Activated T-cell treated with anti-CD3 and anti-CD28 coated beads, Interleukin-2, amount 50 U/mL, for 72 hours (primary cell): Measurements from ENCODE around the gene NHLH2. TPM values are rescaled to one million over a fixed set of nuclear protein-coding genes. Genes with fewer than 3 reads are reported as not detected.

ENCODE experiments used
- ATAC-seq, 2 donors: fragments of 150-1000 bp; cut with Tn5 transposase; replicated peaks in 1 of 2; 2 replicates each; pipeline ENCODE4 v1.10.0; 2021; ENCODE audit warnings: moderate library complexity in 2 of 2, mild to moderate bottlenecking in 1 of 2
- DNase-seq, 2 donors: peaks; one replicate each; pipeline ENCODE4 v3.0.0; 2021 to 2022; ENCODE audit warnings: mixed read lengths in 1 of 2
- H3K27ac Mint-ChIP-seq: one replicate; pipeline ENCODE4 v1.8.0; 2022; ENCODE audit warnings: mild to moderate bottlenecking, moderate library complexity, mixed read lengths
- H3K27me3 Mint-ChIP-seq: one replicate; pipeline ENCODE4 v1.8.0; 2022; ENCODE audit warnings: low read depth, mixed read lengths
- H3K36me3 Mint-ChIP-seq, 2 donors: one replicate each; pipeline ENCODE4 v1.8.0; 2022; ENCODE audit warnings: mixed read lengths in 2 of 2, mild to moderate bottlenecking in 1 of 2; ENCODE audit not compliant: insufficient read depth in 2 of 2
- H3K4me1 Mint-ChIP-seq: one replicate; pipeline ENCODE4 v1.8.0; 2022; ENCODE audit warnings: low read depth, mixed read lengths
- H3K4me3 Mint-ChIP-seq, 2 donors: one replicate each; pipeline ENCODE4 v1.8.0; 2022; ENCODE audit warnings: mild to moderate bottlenecking in 2 of 2, mixed read lengths in 2 of 2, moderate library complexity in 2 of 2
- H3K9me3 Mint-ChIP-seq, 2 donors: one replicate each; pipeline ENCODE4 v1.8.0; 2022; ENCODE audit warnings: mixed read lengths in 2 of 2
- total RNA-seq, 2 donors: library from RNA; stranded (reverse); gene quantifications; one replicate each; pipeline ENCODE4 v1.2.3, GENCODE V29; 2022

NHLH2 gene
- total RNA-seq, 2 donors from 2014 or later = 0.10 TPM; not detected in 1

DNA sequence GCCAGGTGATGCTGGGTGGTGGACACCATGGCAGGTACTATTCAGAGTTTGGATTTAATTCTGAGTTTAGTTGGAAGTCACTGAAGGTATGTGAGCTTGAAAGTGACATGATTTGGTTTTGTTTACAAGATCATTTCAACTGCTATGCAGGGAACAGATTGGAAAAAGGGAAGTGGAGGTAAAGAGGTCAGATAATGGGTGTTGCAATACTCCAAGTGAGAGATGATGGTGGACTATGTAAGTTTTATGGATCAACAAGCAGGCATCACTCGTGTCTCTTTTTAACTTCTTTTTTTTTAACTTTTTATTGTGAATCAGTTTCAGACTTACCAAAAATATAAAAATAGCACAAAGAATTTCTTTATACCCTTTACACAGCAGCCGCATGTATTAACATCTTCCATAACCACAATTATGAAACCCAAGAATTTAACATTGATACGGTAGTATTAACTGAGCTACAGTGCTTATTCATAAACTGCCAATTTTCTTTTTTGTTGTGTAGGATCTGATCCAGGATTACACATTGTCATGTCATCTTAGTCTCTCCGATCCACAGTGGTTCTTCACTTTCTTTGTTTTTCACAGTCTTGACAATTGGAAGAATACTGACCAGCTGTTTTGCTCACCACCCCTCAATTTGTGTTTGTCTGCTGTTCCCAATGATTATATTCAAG is 24.9 kb upstream of the NHLH2 start:
- H3K27ac Mint-ChIP-seq = no peak overlapping the region
- no peaks in the 10 kb centered on the region for H3K9me3 Mint-ChIP-seq
- H3K4me1 Mint-ChIP-seq = no peaks in the 10 kb centered on the region
- DNase-seq = no peak
- H3K36me3 Mint-ChIP-seq = no peaks in the 10 kb centered on the region
- H3K27me3 Mint-ChIP-seq = peaks cover 26% of the 10 kb centered on the region
- no peak for ATAC-seq
- no peak overlapping the region for H3K4me3 Mint-ChIP-seq

DNA sequence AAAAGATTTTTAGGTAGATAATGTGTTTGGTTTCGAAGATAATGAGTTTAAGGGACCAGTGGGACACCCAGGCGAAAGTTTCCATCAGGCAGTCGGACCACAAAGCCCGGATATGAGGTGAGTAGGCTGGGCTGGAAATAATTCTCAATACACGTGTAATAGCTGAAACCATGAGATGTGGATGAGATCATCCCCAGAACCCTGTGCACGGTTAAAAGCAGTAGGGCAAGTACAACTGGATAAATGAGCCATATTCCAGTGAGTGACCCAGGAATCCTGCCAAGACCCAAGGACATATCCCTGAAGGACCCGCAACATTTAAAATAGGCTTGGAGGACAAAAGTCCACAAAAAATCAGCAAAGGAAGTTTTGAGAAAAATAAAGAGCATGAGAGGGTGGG is 21.5 kb upstream of the NHLH2 start:
- Mint-ChIP-seq H3K27me3 (peaks cover 30% of the 10 kb centered on the region), H3K27ac (no peak overlapping the region), H3K4me3 (no peak overlapping the region), H3K36me3 (no peaks in the 10 kb centered on the region), H3K9me3 (no peaks in the 10 kb centered on the region), H3K4me1 (no peaks in the 10 kb centered on the region)
- ATAC-seq = no peak
- DNase-seq = no peak

DNA sequence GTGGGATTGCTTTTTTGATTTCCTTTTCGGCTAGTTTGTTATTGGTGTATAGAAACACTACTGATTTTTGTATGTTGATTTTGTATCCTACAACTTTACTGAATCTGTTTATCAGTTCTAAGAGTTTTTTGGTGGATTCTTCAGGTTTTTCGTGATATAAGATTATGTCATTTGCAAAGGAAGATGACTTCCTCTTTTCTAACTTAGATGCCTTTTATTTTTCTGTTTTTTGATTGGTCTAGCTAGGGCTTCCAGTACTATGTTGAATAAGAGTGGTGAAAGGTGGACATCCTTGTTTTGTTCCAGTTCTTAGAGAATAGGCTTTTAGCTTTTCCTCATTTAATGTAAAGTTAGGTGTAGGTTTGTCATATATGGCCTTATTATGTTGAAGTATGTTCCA is 13.1 kb upstream of the NHLH2 start:
- peaks cover 47% of the 10 kb centered on the region for H3K27me3 Mint-ChIP-seq

DNA sequence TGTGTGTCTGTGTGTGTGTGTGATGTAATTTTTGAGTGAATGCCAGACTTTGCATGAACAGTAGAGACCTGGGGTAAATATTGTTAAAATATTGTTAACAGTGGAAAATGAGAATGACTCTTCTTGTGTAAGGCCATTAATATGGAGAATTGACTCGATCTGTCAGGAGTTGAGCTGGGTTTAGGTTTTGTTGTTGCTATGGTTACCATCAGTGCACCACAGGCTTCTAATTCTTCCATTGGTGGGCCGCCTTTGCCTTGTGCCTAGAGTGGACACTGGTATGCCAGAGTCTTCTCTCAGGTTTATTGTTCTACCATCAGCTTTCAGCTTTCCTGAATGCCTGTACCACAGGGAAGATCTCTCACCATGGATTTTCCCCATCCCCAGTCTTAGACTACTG is 10.0 kb upstream of the NHLH2 start:
- DNase-seq = no peak
- Mint-ChIP-seq H3K36me3 (no peaks in the 10 kb centered on the region), H3K4me3 (no peak overlapping the region), H3K4me1 (no peaks in the 10 kb centered on the region), H3K9me3 (peaks cover 0 to 8% of the 10 kb centered on the region in 2 donors), H3K27me3 (peaks cover 36% of the 10 kb centered on the region), H3K27ac (no peak overlapping the region)
- ATAC-seq = no peak

More for the DNA sequence above, 13.1 kb upstream of the NHLH2 start:
- no peak for ATAC-seq
- Mint-ChIP-seq H3K36me3 (no peaks in the 10 kb centered on the region), H3K27ac (no peak overlapping the region), H3K4me3 (no peak overlapping the region), H3K9me3 (peaks cover 0 to 8% of the 10 kb centered on the region in 2 donors), H3K4me1 (no peaks in the 10 kb centered on the region)
- no peak for DNase-seq

DNA sequence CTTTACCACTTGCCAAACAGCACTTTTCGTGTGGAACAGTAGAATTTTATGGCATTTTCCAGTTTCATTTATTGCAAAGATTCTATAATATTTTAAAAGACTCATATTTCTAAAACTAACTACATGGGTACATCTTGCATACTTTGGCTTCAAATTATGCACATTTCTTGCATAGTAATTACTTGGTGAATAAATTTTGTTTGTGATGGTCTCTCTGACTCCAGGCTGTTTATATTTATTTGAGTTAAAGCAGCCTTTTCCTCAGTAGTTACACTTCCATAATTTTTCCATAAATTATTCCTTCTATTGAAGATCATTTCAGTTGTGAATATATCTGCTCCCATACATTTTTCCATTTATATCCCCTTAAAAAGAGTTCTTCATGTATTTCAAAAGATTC is 6.9 kb upstream of the NHLH2 start:
- H3K27ac Mint-ChIP-seq = no peak overlapping the region
- H3K27me3 Mint-ChIP-seq = peaks cover 21% of the 10 kb centered on the region
- no peak for DNase-seq
- ATAC-seq = no peak
- H3K9me3 Mint-ChIP-seq = peaks cover 0 to 10% of the 10 kb centered on the region in 2 donors
- no peak overlapping the region for H3K4me3 Mint-ChIP-seq
- H3K4me1 Mint-ChIP-seq = no peaks in the 10 kb centered on the region
- no peaks in the 10 kb centered on the region for H3K36me3 Mint-ChIP-seq

DNA sequence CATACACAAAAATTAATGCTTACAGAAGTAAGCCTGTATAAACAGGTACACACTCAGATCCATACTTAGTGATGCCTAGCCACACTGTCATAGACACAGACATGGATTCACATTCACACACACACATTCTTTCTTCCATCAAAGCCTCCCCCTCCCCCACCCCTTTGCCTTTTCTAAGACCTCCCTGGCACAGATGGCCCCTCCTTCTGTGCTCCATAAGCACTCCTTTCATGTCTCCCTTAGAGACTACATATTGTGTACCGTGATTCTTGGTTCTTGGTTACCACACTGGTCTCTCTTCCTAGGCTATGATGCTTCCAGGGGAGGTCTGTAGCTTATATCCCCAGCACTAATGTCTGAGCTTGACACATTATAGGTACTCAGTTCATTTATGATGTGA is 2.0 kb upstream of the NHLH2 start:
- H3K27me3 Mint-ChIP-seq = peaks cover 38% of the 10 kb centered on the region

DNA sequence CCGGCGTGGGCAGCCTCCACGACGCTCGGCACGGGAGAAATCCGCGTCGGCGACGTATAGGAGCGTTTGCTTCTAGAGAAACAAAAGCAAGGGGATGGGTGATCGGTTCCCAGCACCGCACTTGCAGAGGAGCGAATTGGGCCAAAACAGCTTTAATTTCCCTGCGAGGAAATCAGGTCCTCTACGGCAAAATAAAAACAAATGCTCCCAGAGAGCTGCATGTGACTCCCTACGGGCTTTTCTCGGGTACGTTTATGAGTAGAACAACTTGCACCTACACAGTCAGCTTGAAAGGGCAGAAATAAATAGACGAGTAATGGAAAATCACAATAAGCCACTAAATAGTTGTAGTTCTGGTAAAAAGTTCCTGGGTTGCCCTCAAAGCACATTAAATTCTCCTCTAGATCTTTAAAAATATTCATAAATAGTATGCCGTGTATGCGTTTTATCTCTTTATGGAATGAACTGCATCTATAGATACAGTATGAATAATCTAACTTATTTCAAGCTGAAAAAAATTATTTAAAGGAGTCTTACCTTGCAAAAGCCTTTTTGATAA is 1.2 kb downstream of the NHLH2 start:
- Mint-ChIP-seq H3K4me3 (peak overlapping the region; percentile 70 to 93), H3K36me3 (no peaks in the 10 kb centered on the region), H3K9me3 (peaks cover 0 to 2% of the 10 kb centered on the region in 2 donors), H3K4me1 (peaks cover 16% of the 10 kb centered on the region), H3K27me3 (peaks cover 61% of the 10 kb centered on the region), H3K27ac (no peak overlapping the region)
- DNase-seq (no peak), ATAC-seq (peak; percentile 28 to 43)

More for the DNA sequence above, 2.0 kb upstream of the NHLH2 start:
- no peak overlapping the region for H3K27ac Mint-ChIP-seq
- H3K4me3 Mint-ChIP-seq = no peak overlapping the region
- DNase-seq (no peak), ATAC-seq (no peak)
- peaks cover 0 to 2% of the 10 kb centered on the region in 2 donors for H3K9me3 Mint-ChIP-seq
- H3K36me3 Mint-ChIP-seq = no peaks in the 10 kb centered on the region
- peaks cover 16% of the 10 kb centered on the region for H3K4me1 Mint-ChIP-seq

DNA sequence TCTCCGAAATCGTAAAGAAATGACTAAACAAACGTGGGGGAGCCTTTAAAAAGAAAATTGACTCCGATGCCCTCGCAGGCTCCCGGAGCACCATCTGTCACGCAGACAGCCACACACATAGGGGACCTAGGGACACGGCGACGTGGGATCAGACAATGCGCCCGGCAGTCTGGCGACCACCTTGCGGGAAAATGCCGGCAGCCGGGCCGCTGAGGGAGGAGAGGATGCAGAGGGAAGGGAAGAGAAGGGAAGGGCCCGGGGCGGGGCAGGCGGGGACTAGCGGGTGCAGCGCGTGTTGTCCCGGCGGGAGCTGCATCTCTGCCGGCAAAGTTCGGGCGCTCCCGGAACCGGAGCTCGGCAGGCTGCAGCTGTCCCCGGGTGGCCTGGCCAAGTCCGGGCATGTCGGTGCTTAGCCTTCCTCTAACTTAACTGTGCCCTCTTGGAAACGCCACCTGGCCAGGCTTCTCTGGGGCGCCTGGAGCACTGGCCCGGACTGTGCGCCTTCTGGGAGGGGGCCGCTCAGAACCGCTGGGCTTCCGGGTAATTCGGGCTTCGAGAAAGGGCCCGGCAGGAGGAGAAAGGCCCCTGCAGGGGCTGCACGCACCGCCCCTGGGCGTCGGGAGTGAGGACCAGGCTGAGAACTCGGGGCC is 1.8 kb downstream of the NHLH2 start:
- Mint-ChIP-seq H3K27ac (no peak overlapping the region), H3K36me3 (no peaks in the 10 kb centered on the region), H3K9me3 (no peaks in the 10 kb centered on the region), H3K27me3 (peaks cover 58% of the 10 kb centered on the region), H3K4me1 (peaks cover 16% of the 10 kb centered on the region), H3K4me3 (peak overlapping the region; percentile 70 to 93)
- ATAC-seq = peak; percentile 35 to 48
- DNase-seq = peak; percentile 12 to 21

DNA sequence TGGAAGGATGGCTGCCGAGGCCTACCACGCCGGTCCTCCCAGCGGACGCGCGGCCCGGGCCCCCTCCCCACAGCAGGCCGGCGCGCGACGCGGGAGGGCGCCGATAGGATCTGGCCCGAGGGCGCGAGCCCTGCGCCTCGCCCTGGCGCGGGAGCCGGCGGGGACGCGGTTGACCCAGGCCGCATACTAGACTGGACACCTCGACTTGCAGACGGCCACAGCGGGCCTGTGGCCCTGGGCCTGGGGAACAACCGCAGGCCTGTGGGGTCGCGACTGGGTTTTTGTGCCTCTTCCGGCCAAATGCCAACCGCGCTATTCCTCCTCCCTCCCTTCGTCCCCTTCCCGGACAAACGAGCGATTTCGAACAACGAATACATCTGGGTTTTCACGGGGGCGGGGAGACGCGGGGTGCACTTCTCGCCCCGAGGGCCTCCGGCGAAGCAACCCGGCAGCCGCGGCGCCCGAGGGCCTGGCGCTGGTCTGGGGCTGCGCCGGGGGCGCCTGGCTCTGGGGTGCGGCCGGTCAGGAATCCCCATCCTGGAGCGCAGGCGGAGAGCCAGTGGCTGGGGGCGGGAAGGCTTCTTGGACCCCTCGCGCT is 2.4 kb downstream of the NHLH2 start:
- H3K4me3 Mint-ChIP-seq = peak overlapping the region; percentile 70 to 93
- ATAC-seq (peak; percentile 44 to 50), DNase-seq (peak; percentile 7 to 15)
- H3K9me3 Mint-ChIP-seq = no peaks in the 10 kb centered on the region
- peaks cover 16% of the 10 kb centered on the region for H3K4me1 Mint-ChIP-seq
- H3K36me3 Mint-ChIP-seq = no peaks in the 10 kb centered on the region
- no peak overlapping the region for H3K27ac Mint-ChIP-seq
- H3K27me3 Mint-ChIP-seq = peaks cover 57% of the 10 kb centered on the region

DNA sequence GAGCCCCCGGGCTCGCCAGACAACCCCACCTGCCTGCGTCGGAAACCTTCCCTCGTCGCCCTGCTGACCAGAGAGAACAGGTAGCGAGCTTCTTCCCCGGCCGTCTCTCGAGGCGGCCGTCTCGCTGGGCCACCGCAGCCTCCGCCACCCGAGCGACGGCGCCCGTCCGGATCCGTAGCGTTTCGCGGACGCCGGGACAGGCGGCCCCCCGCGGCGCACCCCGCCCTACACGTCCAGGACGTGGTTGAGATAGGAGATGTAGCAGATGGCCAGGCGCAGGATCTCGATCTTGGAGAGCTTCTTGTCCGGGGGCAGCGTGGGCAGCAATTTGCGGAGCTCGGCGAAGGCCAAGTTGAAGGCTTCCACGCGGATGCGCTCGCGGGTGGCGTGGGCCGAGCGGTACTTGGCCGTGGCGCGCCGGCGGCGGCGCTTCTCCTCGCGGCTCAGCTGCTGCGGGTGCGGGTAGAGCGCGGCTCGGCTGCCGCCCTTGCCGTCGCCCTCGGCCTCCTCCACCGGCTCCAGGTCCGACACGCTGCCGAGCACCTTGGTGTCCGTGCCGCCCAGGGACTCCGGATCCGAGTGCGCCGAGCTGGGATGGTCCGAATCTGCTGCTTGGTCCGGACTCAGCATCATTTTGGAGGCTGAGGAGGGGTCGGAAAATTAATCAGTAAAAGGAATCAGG is 3.0 kb downstream of the NHLH2 start:
- ATAC-seq (peak in 1 of 2 donors; percentile 47), DNase-seq (peak; percentile 8 to 15)
- Mint-ChIP-seq H3K4me3 (peak overlapping the region; percentile 69 to 72), H3K4me1 (peaks cover 16% of the 10 kb centered on the region), H3K27me3 (peaks cover 57% of the 10 kb centered on the region), H3K27ac (no peak overlapping the region), H3K36me3 (no peaks in the 10 kb centered on the region), H3K9me3 (no peaks in the 10 kb centered on the region)

DNA sequence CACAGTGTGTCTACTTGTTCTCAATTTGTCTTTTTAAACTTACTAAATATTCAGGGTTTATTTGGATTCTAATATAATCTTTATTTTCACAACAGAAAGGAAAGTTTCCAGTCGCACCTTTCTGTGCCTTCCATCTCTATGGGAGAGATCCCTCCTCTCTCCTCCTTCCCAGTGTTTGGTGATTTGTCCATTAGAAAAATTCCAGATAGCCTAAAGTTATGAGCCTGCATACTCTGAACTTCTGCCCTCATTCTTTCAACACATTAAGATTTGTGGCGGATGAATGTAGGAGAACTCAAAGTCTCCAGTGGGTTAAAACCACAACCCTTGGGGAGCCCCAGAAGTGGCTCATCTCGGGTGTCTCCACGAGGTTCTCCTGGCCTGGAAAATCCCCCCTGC is 3.6 kb downstream of the NHLH2 start:
- H3K9me3 Mint-ChIP-seq = no peaks in the 10 kb centered on the region
- no peaks in the 10 kb centered on the region for H3K36me3 Mint-ChIP-seq
- H3K27me3 Mint-ChIP-seq = peaks cover 57% of the 10 kb centered on the region
- H3K4me3 Mint-ChIP-seq = peak overlapping the region in 1 of 2 donors; percentile 72
- H3K4me1 Mint-ChIP-seq = peaks cover 16% of the 10 kb centered on the region
- DNase-seq = no peak
- H3K27ac Mint-ChIP-seq = no peak overlapping the region
- ATAC-seq = no peak

DNA sequence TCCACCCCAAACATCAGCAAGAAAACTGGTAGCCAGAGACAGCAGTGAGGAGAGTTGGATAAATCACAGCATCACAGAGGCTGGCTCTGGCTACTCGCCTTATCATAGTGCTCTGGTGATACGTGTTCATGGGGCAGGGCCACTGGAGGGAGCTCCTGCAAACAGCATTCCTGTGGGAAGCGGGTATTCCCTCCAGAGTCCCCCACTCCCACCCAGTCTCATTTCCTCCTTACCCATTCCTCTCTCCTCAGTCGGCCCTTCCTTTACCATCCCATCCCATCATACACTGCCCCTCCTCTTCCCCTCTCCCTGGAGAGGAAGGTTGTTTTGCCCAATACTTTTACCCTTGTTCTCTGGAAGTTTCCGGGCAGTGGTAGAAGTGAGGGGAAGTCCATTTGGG is 7.1 kb downstream of the NHLH2 start:
- H3K36me3 Mint-ChIP-seq = no peaks in the 10 kb centered on the region
- H3K27ac Mint-ChIP-seq = no peak overlapping the region
- no peak for DNase-seq
- H3K27me3 Mint-ChIP-seq = peaks cover 56% of the 10 kb centered on the region
- H3K9me3 Mint-ChIP-seq = no peaks in the 10 kb centered on the region
- H3K4me1 Mint-ChIP-seq = peaks cover 3% of the 10 kb centered on the region
- no peak overlapping the region for H3K4me3 Mint-ChIP-seq
- ATAC-seq = no peak

DNA sequence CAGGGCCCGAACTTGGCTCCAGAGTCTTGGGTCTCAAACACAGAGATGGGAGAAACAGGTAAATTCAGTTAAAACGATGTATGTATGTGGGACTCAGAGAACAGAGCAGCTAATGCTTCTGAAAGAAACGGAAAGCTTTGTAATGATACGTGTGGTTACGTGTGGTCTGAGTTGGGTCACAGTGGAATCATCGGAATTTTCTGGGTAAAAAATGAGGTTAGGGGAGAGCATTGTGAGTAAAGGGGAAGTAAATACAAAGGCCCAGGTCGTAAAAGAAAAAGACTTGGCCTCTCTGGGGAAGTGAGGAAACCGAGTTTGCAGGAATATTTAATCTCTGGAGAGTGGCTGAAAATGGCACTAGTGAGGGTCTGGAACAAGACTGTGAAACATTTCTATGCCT is 8.3 kb downstream of the NHLH2 start:
- Mint-ChIP-seq H3K36me3 (no peaks in the 10 kb centered on the region), H3K9me3 (no peaks in the 10 kb centered on the region), H3K27me3 (peaks cover 64% of the 10 kb centered on the region), H3K27ac (no peak overlapping the region), H3K4me3 (no peak overlapping the region), H3K4me1 (peaks cover 11% of the 10 kb centered on the region)
- DNase-seq (no peak), ATAC-seq (no peak)
